NCI-H2107 (cell line): Measurements from ENCODE around the gene MUC5B.
"Not testable (repeated sequence)": the region's sequence is repeated elsewhere in the genome, so short reads cannot be mapped to it uniquely, and the experiment has no call there.

Experiments
- DNase-seq: peaks from one replicate; lab custom pipeline; 2025; lab: John Stamatoyannopoulos, UW

Gene MUC5B

DNA sequence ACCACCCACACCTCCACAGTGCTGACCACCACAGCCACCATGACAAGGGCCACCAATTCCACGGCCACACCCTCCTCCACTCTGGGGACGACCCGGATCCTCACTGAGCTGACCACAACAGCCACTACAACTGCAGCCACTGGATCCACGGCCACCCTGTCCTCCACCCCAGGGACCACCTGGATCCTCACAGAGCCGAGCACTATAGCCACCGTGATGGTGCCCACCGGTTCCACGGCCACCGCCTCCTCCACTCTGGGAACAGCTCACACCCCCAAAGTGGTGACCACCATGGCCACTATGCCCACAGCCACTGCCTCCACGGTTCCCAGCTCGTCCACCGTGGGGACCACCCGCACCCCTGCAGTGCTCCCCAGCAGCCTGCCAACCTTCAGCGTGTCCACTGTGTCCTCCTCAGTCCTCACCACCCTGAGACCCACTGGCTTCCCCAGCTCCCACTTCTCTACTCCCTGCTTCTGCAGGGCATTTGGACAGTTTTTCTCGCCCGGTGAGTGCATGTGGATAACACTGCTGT, 28.4 kb downstream of the MUC5B start:
- no peak for DNase-seq

DNA sequence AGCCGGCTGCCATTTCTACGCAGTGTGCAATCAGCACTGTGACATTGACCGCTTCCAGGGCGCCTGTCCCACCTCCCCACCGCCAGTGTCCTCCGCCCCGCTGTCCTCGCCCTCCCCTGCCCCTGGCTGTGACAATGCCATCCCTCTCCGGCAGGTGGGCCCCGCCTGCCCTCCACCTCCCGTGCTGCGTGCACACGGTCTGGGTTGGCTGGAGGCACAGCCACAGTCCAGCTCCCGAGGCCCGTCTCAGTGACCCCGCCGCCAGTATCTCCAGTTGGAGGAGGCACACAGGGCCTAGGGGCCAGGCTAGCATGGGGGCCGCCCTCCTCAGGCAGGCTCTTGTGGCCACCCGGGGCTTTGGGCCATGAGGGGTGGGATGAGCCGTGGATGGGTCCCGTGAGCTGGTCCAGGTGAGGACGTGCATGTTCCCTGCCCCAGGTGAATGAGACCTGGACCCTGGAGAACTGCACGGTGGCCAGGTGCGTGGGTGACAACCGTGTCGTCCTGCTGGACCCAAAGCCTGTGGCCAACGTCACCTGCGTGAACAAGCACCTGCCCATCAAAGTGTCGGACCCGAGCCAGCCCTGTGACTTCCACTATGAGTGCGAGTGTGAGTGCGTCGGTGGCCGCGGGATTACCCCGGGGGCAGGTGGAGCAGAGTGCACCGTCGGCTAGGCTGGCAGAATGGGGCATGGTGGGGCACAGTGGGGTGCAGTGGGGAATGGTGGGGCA, 29.7 kb downstream of the MUC5B start:
- DNase-seq = no peak

DNA sequence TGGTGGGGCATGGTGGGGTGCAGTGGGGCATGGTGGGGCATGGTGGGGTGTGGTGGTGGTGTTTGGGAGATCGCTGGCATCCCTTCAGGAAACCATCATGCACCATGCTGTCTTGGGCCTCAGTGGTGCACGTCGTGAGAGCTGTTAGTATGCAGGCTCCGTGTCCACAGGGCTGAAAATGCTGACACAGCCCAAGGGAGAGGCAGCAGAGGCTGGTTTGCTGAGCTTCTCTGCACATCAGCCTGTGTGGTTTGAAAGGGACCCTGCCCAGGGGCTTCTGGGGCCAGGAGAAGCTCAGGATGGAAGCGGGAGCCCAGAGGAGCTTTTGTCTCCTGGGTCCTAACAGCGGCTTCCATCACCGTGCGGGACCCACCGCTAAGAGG, 30.2 kb downstream of the MUC5B start:
- no peak for DNase-seq

DNA sequence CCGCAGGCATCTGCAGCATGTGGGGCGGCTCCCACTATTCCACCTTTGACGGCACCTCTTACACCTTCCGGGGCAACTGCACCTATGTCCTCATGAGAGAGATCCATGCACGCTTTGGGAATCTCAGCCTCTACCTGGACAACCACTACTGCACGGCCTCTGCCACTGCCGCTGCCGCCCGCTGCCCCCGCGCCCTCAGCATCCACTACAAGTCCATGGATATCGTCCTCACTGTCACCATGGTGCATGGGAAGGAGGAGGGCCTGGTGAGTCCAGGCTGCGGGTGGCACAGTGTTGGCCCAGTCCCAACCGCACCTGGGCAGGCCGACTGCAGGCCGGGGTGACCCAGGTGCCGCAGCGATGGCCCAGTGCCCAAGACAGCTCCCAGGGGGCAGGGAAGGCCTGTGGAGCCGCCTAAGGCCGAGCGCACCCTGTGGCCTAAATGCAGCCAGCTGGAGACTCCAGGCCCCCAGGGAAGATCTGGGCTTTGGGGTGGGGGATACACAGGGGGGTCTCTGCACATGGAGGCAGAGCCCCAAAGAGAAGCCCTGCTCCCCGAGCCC, 31.3 kb downstream of the MUC5B start:
- no peak for DNase-seq

DNA sequence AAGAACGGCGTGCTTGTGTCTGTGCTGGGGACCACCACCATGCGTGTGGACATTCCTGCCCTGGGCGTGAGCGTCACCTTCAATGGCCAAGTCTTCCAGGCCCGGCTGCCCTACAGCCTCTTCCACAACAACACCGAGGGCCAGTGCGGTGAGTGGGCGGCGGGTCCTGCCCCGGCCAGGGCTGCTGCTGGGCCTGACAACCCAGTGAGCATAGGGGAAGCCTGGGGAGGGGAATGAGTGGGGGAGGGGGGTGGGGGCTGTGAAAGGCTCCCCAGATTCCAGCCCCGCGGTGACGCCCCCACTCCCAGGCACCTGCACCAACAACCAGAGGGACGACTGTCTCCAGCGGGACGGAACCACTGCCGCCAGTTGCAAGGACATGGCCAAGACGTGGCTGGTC, 31.9 kb downstream of the MUC5B start:
- DNase-seq = no peak

DNA sequence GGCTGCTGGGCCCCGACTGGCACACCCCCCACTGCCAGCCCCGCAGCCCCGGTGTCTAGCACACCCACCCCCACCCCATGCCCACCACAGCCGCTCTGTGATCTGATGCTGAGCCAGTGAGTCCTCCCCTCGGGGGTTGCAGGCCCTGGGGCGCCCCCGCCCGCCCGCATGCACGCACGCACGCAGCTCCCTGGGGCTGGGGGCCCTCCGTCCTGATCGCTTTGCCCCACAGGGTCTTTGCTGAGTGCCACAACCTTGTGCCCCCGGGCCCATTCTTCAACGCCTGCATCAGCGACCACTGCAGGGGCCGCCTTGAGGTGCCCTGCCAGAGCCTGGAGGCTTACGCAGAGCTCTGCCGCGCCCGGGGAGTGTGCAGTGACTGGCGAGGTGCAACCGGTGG, 32.3 kb downstream of the MUC5B start:
- DNase-seq = no peak

DNA sequence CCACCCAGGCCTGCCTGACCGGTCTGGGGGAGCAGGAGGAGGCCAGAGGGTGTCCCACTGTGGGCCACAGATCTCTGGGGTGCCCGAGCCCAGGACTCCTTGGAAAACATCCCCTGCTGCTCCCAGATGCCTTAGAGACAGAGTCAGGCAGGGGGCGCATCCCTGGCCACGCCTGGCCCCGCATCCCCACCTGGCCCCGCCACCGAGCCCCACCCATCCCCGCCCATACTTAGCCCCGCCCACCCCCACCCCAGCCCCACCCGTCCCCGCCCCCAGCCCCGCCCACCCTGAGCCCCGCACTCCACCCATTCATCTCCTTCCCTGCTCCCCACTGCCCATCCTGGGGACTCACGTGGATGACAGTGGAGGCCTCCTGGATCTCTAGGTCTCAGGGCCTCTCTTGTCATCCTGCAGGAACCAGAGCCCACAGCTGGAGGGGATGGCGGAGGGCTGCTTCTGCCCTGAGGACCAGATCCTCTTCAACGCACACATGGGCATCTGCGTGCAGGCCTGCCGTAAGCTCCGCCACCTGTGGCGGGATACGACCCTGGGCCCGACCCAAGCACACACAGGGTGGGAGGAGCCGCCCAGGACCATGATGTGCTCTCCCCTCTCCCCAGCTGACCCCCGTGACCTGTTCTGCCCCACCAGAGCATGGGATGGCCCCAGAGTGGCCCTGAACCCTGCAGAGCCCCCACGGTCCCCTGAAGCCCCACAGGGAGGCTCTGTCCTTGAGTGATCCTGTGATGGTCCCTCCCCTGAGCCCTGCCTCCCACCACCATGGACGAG, 33.6 kb downstream of the MUC5B start:
- DNase-seq = no peak

DNA sequence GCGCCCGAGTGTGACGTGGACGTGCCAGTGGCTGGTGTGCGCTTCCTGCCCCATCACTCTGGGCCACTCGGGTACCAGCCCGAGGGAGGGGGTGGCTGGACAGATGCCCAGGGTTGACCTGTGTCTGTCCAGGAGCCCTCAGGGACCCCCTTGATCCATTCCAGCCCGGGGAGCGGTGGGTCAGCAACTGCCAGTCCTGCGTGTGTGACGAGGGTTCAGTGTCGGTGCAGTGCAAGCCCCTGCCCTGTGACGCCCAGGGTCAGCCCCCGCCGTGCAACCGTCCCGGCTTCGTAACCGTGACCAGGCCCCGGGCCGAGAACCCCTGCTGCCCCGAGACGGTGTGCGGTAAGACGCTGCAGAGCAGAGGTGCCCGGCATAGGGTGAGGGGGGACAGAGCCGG, 34.5 kb downstream of the MUC5B start:
- no peak for DNase-seq

DNA sequence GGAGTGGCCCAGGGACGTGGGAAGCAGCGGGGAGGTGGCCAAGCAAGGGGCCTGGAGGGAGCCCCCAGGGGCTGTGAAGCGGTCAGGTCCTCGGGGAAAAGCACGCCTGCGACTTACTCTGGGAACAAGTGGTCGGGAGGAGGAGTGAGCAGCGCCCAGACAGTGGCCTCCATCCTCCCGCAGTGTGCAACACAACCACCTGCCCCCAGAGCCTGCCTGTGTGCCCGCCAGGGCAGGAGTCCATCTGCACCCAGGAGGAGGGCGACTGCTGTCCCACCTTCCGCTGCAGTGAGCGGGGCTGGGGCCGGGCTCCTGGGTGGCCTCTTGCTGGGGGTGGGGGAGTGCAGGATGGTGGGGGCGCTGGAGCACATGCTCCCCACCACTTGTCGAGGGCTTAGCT, 35.0 kb downstream of the MUC5B start:
- DNase-seq = no peak

DNA sequence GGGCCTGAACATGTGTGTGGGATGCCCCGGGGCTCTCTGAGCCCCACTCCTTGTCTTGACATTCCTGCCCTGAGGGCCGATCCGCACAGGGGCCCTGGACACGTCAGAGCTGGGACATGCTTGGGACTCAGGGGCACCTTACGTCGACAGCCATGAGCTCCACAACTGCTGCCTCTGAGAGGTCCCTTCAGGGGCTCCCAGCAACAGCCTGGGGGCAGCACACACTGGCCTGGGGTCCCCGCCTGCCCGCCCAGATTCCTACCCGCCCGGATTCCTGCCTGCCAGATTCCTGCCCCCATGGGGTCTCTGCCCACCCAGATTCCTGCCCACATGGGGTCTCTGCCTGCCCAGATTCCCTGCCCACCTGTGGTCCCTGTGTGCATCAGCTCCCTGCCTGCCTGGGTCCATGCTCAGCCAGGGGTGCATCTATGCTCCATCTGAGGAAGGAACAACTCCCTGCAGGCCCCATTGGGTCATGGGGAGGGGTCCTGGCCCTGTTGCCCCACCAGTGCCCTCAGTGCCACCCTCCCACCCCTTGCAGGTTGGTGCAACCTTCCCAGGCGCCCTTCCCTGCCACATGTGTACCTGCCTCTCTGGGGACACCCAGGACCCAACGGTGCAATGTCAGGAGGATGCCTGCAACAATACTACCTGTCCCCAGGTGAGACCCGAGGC, 35.7 kb downstream of the MUC5B start:
- DNase-seq = no peak

DNA sequence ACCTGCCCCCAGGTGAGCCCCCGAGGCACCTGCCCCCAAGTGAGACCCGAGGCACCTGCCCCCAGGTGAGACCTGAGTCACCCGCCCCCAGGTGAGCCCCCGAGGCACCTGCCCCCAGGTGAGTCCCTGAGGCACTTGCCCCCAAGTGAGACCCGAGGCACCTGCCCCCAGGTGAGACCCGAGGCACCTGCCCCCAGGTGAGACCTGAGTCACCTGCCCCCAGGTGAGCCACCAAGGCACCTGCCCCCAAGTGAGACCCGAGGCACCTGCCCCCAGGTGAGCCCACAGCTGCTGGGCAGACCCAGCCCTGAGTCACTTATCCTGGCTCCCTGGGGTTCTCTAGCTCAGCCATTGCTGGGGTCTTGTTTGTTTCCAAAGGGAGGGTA, 36.2 kb downstream of the MUC5B start:
- DNase-seq = no peak

DNA sequence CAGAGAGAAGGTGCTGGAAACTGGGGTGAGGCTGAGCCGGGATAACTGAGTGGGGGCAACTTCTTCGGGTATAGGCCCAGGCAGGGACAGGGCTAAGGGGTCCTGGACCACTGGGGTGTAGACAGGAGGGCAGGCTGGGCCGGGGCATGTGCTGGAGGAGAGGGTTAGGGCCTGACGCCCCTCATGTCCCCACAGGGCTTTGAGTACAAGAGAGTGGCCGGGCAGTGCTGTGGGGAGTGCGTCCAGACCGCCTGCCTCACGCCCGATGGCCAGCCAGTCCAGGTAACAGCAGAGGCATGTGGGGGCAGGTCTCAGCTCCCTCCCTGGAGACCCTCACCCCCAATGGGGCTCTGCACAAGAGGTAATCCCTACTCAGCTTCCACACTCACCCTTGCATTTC, 36.7 kb downstream of the MUC5B start:
- DNase-seq = no peak

DNA sequence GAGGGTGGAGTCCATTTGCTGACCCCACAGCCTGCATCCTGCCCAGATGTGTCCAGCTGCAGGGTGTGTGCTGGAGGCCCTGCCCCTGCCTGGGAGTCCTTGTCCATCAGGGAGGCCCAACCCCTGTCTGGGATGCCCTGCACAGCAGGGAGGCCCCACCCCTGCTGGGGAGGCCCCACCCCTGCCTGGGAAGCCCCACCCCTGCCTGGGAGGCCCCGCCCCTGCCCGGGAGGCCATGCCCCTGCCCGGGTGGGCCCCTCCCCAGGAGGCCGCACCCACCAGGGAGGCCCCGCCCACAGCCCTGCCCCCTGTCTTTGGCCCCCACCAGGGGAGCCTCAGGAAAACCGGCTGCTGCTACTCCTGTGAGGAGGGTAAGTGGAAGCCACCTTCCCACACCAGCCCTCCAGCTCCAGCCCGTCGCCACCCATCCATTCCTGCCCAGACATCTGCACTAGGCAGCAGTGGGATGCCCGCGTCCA, 37.2 kb downstream of the MUC5B start:
- DNase-seq = no peak

DNA sequence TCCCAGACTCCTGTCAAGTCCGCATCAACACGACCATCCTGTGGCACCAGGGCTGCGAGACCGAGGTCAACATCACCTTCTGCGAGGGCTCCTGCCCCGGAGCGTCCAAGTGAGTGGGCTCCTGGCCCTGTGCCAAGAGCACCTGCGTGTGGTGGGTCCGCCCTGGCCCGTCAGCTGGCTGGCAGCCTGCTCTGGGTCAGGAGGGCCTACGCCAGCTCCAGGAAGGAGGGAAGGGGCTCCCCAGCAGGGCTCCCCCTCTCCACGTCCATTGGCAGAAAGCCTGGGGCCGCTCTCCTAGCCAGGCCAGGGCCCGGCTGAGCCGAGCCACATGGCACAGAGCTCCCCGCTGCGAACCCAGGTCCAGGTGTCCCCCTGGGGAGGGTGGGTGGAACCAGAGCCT, 37.8 kb downstream of the MUC5B start:
- DNase-seq = no peak

DNA sequence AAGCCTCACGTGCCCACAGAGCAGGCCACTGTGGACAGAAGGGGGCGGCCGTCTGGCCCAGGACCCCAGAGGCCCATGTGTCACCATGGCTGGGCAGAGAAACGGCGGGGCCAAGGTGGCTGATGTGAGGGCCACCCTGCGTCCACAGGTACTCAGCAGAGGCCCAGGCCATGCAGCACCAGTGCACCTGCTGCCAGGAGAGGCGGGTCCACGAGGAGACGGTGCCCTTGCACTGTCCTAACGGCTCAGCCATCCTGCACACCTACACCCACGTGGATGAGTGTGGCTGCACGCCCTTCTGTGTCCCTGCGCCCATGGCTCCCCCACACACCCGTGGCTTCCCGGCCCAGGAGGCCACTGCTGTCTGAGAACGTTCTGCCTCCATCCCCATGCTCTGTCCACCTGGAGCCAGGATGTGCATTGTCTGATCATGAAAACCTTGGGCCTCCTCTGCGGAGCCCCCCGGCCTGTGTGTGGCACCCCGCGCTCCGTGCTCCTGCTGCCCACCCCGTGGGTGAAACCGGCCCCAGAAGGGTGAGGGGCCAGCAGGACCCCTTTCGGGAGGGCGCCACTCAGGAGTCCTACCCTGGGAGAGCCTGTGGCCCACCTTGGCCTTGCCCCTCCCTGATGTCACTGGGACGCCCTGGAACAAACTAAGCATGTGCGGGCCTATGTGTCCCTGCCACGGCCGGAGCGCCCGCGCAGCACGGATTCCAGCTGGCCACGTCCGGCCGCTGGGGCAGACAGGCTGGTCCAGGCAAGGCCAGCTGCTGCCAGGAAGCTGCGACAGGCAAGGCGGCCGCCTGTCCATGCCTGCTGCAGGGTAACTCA, 38.6 kb downstream of the MUC5B start:
- DNase-seq = no peak

DNA sequence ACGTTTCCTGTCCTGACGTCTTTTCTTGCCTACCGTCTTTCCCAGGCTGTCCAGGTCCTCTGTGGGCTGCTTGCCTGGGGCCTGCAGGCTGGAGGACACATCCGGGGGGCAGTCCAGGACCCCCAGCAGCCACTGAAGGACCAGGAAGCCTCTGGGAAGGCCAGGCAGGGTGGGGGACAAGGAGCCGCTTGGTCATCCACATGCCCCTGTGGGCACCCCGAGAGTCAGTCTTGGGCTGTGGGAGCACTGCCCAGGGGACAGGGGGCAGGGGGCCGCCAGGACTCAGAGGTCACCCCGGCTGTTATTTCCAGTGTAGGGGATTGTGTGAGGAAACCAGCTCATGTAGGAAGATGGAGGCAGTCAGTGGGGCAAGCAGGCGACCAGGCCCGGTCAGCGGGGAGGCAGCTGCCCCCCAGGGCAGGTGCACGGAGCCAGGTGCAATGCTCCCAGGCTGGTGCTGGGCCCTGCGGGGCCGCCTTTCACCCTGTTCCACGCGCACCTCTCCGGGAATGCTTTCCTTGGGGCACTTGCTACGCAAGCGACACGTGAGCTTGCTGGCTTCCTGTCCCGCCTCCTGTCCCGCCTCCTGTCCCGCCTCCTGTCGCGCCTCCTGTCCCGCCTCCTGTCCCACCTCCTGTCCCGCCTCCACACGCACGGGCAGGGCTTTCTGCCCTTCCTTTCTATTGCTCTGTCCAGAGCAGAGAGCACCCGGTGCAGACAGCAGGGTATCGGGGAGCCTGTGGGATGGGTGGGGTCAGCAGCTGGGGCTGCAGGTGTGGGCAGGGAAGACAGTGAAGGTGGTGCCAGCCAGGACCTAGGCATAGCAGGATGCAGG, 39.5 kb downstream of the MUC5B start:
- peak; percentile 9 for DNase-seq

DNA sequence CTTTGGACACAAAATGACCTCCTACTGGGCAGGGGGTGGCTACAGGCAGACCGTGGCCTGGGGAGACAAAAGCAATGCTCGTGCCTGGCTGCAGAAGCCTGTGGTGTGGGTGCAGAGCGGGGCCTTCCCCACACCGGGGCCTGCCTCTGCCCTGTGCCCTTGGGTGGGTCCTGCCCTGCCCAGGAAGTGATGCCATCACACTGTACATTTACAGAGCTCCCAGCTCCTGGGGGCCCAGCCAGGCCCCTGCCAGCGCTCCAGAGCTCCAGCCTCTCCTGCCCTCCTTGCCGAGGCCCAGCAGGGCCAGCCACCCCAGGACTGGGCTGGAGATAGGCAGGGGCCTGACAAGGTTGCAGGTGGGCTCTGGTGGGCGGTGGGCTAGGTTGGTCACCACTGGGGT, 40.1 kb downstream of the MUC5B start:
- DNase-seq = no peak

DNA sequence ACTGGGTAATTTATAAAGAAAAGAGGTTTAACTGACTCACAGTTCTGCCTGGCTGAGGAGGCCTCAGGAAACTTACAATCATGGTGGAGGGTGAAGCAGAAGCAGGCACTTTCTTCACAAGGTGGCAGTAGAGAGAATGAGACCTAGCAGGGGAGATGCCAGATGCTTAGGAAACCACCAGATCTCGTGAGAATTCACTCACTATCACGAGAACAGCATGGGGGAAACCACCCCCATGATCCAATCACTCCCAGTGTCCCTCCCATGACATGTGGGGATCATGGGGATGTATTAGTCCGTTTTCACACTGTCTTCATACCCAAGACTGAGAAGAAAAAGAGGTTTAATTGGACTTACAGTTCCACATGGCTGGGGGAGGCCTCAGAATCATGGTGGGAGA, 41.6 kb downstream of the MUC5B start:
- DNase-seq = not testable (repeated sequence)

DNA sequence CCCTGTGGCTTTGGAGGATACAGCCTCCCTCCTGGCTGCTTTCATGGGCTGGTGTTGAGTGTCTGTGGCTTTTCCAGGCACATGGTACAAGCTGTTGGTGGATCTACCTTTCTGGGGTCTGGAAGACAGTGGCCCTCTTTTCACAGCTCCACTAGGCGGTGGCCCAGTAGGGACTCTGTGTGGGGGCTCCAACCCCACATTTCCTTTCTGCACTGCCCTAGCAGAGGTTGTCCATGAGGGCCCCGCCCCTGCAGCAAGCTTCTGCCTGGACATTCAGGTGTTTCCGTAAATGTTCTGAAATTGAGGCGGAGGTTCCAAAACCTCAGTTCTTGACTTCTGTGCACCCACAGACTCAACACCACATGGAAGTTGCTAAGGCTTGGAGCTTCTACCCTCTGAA, 42.6 kb downstream of the MUC5B start:
- not testable (repeated sequence) for DNase-seq

DNA sequence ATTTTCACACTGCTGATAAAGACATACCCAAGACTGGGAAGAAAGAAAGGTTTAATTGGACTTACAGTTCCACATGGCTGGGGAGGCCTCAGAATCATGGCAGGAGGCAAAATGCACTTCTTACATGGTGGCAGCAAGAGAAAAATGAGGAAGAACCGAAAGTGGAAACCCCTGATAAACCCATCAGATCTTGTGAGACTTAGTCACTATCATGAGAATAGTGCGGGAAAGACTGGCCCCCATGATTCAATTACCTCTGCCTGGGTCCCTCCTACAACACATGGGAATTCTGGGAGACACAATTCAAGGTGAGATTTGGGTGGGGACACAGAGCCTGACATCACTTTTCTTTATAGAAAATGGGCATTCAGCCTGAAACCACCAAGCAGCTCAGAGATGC, 44.1 kb downstream of the MUC5B start:
- DNase-seq = not testable (repeated sequence)
